Immature natural killer cell (primary cell): ENCODE measurements around the gene EFNA2. TPM values are rescaled to one million over a fixed set of nuclear protein-coding genes. Genes with fewer than 3 reads are reported as not detected.

Experiments
- DNase-seq, 3 donors: peaks; one replicate each; pipeline ENCODE4 v3.0.0; 2022; ENCODE audit warnings: mixed read lengths in 1 of 3
- H3K27ac Mint-ChIP-seq, 6 donors: one replicate each; pipeline ENCODE4 v1.8.0; 2020; ENCODE audit warnings: mixed read lengths in 6 of 6, mild to moderate bottlenecking in 5 of 6, inconsistent platforms in 4 of 6, moderate library complexity in 3 of 6
- H3K27me3 Mint-ChIP-seq, 3 donors: one replicate each; pipeline ENCODE4 v1.8.0; 2020 to 2021; ENCODE audit warnings: low read depth in 3 of 3, mild to moderate bottlenecking in 3 of 3, mixed read lengths in 3 of 3, moderate library complexity in 3 of 3, inconsistent platforms in 1 of 3
- H3K36me3 Mint-ChIP-seq, 3 donors: one replicate each; pipeline ENCODE4 v1.8.0; 2020; ENCODE audit warnings: mixed read lengths in 3 of 3, inconsistent platforms in 2 of 3, mild to moderate bottlenecking in 2 of 3
- H3K4me1 Mint-ChIP-seq, 2 donors: one replicate each; pipeline ENCODE4 v1.8.0; 2020; ENCODE audit warnings: inconsistent platforms in 2 of 2, mild to moderate bottlenecking in 2 of 2, mixed read lengths in 2 of 2, moderate library complexity in 1 of 2
- H3K4me3 Mint-ChIP-seq, 5 donors: one replicate each; pipeline ENCODE4 v1.8.0; 2020; ENCODE audit warnings: mild to moderate bottlenecking in 5 of 5, mixed read lengths in 5 of 5, inconsistent platforms in 3 of 5, moderate library complexity in 3 of 5
- H3K9me3 Mint-ChIP-seq, 6 donors: one replicate each; pipeline ENCODE4 v1.8.0; 2020; ENCODE audit warnings: mild to moderate bottlenecking in 6 of 6, mixed read lengths in 6 of 6, inconsistent platforms in 4 of 6, moderate library complexity in 3 of 6
- polyA plus RNA-seq, 3 donors: library from polyadenylated mRNA; unstranded; fragments of 300-500 nt; fragmentation: Illumina TruSeq; gene quantifications; one replicate each; pipeline ENCODE4 v1.2.3, GENCODE V29; 2021

Gene EFNA2
- polyA plus RNA-seq, 3 donors from 2014 or later = not detected

GRCh38 chr19:1266916-1267476, 18.7 kb upstream of the EFNA2 start:
- H3K4me3 Mint-ChIP-seq = peak overlapping the region; percentile 50 to 74 (median 65)
- H3K27ac Mint-ChIP-seq = peak overlapping the region; percentile 64 to 97 (median 88)

GRCh38 chr19:1267477-1268225, 18.0 kb upstream of the EFNA2 start:
- H3K4me3 Mint-ChIP-seq = peak overlapping the region; percentile 50 to 67 (median 60)
- DNase-seq = peak in 2 of 3 donors; percentile 29 to 45
- peaks cover 29 to 43% (median 34%) of the 10 kb centered on the region in 3 donors for H3K27me3 Mint-ChIP-seq
- H3K27ac Mint-ChIP-seq = peak overlapping the region; percentile 81 to 97 (median 88)
- H3K4me1 Mint-ChIP-seq = peaks cover 59 to 68% of the 10 kb centered on the region in 2 donors
- no peaks in the 10 kb centered on the region for H3K9me3 Mint-ChIP-seq
- H3K36me3 Mint-ChIP-seq = peaks cover 3 to 19% (median 3%) of the 10 kb centered on the region in 3 donors

More at GRCh38 chr19:1266916-1267476, 18.7 kb upstream of the EFNA2 start:
- H3K9me3 Mint-ChIP-seq = no peaks in the 10 kb centered on the region
- DNase-seq = peak; percentile 80 to 83 (median 82)
- peaks cover 29 to 38% (median 29%) of the 10 kb centered on the region in 3 donors for H3K27me3 Mint-ChIP-seq
- H3K4me1 Mint-ChIP-seq = peaks cover 57 to 67% of the 10 kb centered on the region in 2 donors
- peaks cover 3 to 18% (median 3%) of the 10 kb centered on the region in 3 donors for H3K36me3 Mint-ChIP-seq

GRCh38 chr19:1268226-1269064, 17.2 kb upstream of the EFNA2 start:
- H3K27me3 Mint-ChIP-seq = peaks cover 29 to 49% (median 39%) of the 10 kb centered on the region in 3 donors
- peak overlapping the region; percentile 73 to 82 (median 80) for H3K4me3 Mint-ChIP-seq
- no peaks in the 10 kb centered on the region for H3K9me3 Mint-ChIP-seq
- peaks cover 59 to 68% of the 10 kb centered on the region in 2 donors for H3K4me1 Mint-ChIP-seq
- H3K27ac Mint-ChIP-seq = peak overlapping the region; percentile 90 to 97 (median 94)
- peaks cover 8 to 25% (median 8%) of the 10 kb centered on the region in 3 donors for H3K36me3 Mint-ChIP-seq
- DNase-seq = no peak

GRCh38 chr19:1269065-1269477, 16.6 kb upstream of the EFNA2 start, which contains the start of gene CIRBP:
TSS of gene CIRBP (plus strand) at chr19:1269332. CDS start at chr19:1270934, 1,602 bp downstream.
- peak; percentile 100 for DNase-seq
- H3K9me3 Mint-ChIP-seq = no peaks in the 10 kb centered on the region
- H3K27ac Mint-ChIP-seq = peak within 1 kb of the TSS; percentile 90 to 97 (median 94)
- peaks cover 32 to 52% (median 42%) of the 10 kb centered on the region in 3 donors for H3K27me3 Mint-ChIP-seq
- H3K36me3 Mint-ChIP-seq = peaks cover 13 to 31% (median 14%) of the 10 kb centered on the region in 3 donors
- H3K4me1 Mint-ChIP-seq = peaks cover 64 to 72% of the 10 kb centered on the region in 2 donors
- peak within 1 kb of the TSS; percentile 83 to 89 (median 85) for H3K4me3 Mint-ChIP-seq

- Mint-ChIP-seq H3K4me1 (peaks cover 65 to 71% of the 10 kb centered on the region in 2 donors), H3K27ac (peak overlapping the region; percentile 87 to 95 (median 90)), H3K27me3 (peaks cover 32 to 52% (median 42%) of the 10 kb centered on the region in 3 donors), H3K4me3 (peak overlapping the region; percentile 83 to 89 (median 85)), H3K36me3 (peaks cover 13 to 31% (median 14%) of the 10 kb centered on the region in 3 donors), H3K9me3 (no peaks in the 10 kb centered on the region)
- peak; percentile 85 to 90 (median 90) for DNase-seq
These were observed 16.0 kb upstream of the EFNA2 start for GRCh38 chr19:1269478-1270212.

GRCh38 chr19:1270213-1270853, 15.3 kb upstream of the EFNA2 start:
- Mint-ChIP-seq H3K27ac (peak overlapping the region; percentile 81 to 95 (median 90)), H3K36me3 (peaks cover 13 to 31% (median 14%) of the 10 kb centered on the region in 3 donors), H3K9me3 (no peaks in the 10 kb centered on the region), H3K4me1 (peaks cover 65 to 66% of the 10 kb centered on the region in 2 donors), H3K27me3 (peaks cover 32 to 52% (median 42%) of the 10 kb centered on the region in 3 donors), H3K4me3 (peak overlapping the region; percentile 83 to 89 (median 85))
- no peak for DNase-seq

GRCh38 chr19:1270854-1271527, 14.7 kb upstream of the EFNA2 start:
- Mint-ChIP-seq H3K27me3 (peaks cover 32 to 52% (median 42%) of the 10 kb centered on the region in 3 donors), H3K9me3 (no peaks in the 10 kb centered on the region), H3K4me1 (peaks cover 62 to 65% of the 10 kb centered on the region in 2 donors), H3K27ac (peak overlapping the region; percentile 81 to 95 (median 90)), H3K4me3 (peak overlapping the region; percentile 83 to 89 (median 85)), H3K36me3 (peaks cover 13 to 31% (median 14%) of the 10 kb centered on the region in 3 donors)
- DNase-seq = no peak

- Mint-ChIP-seq H3K27ac (peak overlapping the region; percentile 16 to 95 (median 89)), H3K36me3 (peaks cover 13 to 31% (median 14%) of the 10 kb centered on the region in 3 donors), H3K9me3 (no peaks in the 10 kb centered on the region), H3K4me3 (peak overlapping the region; percentile 83 to 89 (median 85)), H3K27me3 (peaks cover 29 to 50% (median 42%) of the 10 kb centered on the region in 3 donors), H3K4me1 (peaks cover 64 to 68% of the 10 kb centered on the region in 2 donors)
- DNase-seq = peak in 1 of 3 donors; percentile 16
These were observed 13.9 kb upstream of the EFNA2 start for GRCh38 chr19:1271528-1272422.

GRCh38 chr19:1272423-1273262, 13.0 kb upstream of the EFNA2 start:
- H3K4me3 Mint-ChIP-seq = peak overlapping the region; percentile 49 to 67 (median 56)
- peaks cover 13 to 31% (median 14%) of the 10 kb centered on the region in 3 donors for H3K36me3 Mint-ChIP-seq
- DNase-seq = no peak
- H3K4me1 Mint-ChIP-seq = peaks cover 58 to 64% of the 10 kb centered on the region in 2 donors
- H3K27ac Mint-ChIP-seq = peak overlapping the region; percentile 22 to 84 (median 68)
- H3K27me3 Mint-ChIP-seq = peaks cover 27 to 47% (median 42%) of the 10 kb centered on the region in 3 donors
- no peaks in the 10 kb centered on the region for H3K9me3 Mint-ChIP-seq

- H3K9me3 Mint-ChIP-seq = no peaks in the 10 kb centered on the region
- H3K27ac Mint-ChIP-seq = peak overlapping the region; percentile 66 to 92 (median 79)
- H3K27me3 Mint-ChIP-seq = peaks cover 25 to 46% (median 41%) of the 10 kb centered on the region in 3 donors
- peak overlapping the region; percentile 56 to 78 (median 64) for H3K4me3 Mint-ChIP-seq
- peaks cover 51 to 57% of the 10 kb centered on the region in 2 donors for H3K4me1 Mint-ChIP-seq
- peaks cover 13 to 31% (median 14%) of the 10 kb centered on the region in 3 donors for H3K36me3 Mint-ChIP-seq
- DNase-seq = no peak
These were observed 12.2 kb upstream of the EFNA2 start for GRCh38 chr19:1273263-1274041.
